ENCODE results near the gene PGAP2.

GRCh38 chr11:3873712-3874349, 65.5 kb downstream of the PGAP2 start:
- TF ChIP-seq POLR2A (IDR thresholded peaks at IDR 0.05) (no peak), CTCF (IDR thresholded peaks at IDR 0.05) (no peak)
